ENCODE results near the gene TTC21A. TPM values are rescaled to one million over a fixed set of nuclear protein-coding genes. Genes with fewer than 3 reads are reported as not detected.

The TTC21A gene
- total RNA-seq, 1 experiment from 2014 or later: 1.7 TPM

DNA sequence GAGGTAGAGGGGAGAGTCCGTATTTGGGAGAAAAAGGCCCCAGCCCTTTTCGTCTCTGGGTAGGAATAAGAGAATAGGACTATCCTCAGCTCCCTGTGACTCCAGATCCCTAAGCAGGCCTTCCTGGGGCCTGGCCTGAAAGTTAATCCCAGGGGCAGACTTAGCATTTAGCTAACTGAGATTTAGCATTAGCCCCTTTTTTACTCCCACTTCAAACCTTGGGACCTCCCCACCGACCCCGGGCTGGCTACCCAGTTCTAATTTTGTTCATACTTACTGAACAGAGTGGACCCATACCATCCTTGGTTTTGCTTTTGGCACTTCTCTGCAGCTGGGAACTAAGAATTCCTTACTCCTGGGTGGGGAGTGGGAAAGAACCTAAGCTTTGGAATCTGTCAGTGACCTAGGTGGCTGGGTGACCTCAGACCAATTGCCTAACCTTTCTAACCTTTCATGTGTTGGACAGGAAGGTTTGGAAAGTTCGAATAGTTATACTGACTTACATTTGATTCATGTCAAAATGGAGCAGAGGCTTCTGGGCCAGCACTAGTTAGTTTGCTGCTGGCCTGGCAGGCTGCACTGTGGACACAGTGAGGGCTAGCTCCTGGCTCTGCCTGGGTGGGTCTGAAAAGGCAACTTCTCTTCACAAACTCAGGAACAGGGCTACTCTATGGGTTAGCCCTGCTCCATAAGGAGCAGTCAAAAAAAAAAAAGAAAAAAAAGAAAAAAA lies 11.6 kb downstream of the TTC21A start:
- Histone ChIP-seq H3K4me2 (ENCODE audit: insufficient read depth, insufficient read length, low read length) (no peak overlapping the region), H2AFZ (ENCODE audit: low read length) (no peak overlapping the region), H3K27me3 (ENCODE audit: insufficient read depth, low read length) (no peaks in the 10 kb centered on the region), H3K4me1 (ENCODE audit: insufficient read depth, low read length) (no peaks in the 10 kb centered on the region), H3K23ac (ENCODE audit: insufficient read length, low read depth, low read length) (no peak overlapping the region), H3K18ac (ENCODE audit: insufficient read length, low read depth, low read length) (no peak overlapping the region), H3K9me3 (ENCODE audit: control insufficient read depth, low read depth, low read length) (no peaks in the 10 kb centered on the region), H2BK5ac (ENCODE audit: insufficient read length, low read length) (no peak overlapping the region), H3T11ph (ENCODE audit: low read length) (no peak overlapping the region), H2BK15ac (ENCODE audit: low read depth, low read length) (no peak overlapping the region), H2AK5ac (ENCODE audit: insufficient read length, low read length) (no peak overlapping the region), H2BK120ac (ENCODE audit: low read depth, low read length, poor library complexity, severe bottlenecking) (no peak overlapping the region), H2BK12ac (ENCODE audit: insufficient read length, low read depth, low read length) (no peak overlapping the region), H3K9ac (ENCODE audit: extremely low read depth, insufficient read length, low read length) (no peak overlapping the region), H4K20me1 (ENCODE audit: control insufficient read depth, insufficient read depth, insufficient read length) (peaks cover 2% of the 10 kb centered on the region), H3K4ac (ENCODE audit: low read depth, low read length) (no peak overlapping the region), H3K14ac (ENCODE audit: insufficient read depth, low read length) (no peak overlapping the region), H3K23me2 (ENCODE audit: insufficient read length, low read depth, low read length, poor library complexity, severe bottlenecking) (no peaks in the 10 kb centered on the region), H3K79me1 (ENCODE audit: insufficient read depth, low read depth, low read length, poor library complexity, severe bottlenecking) (no peaks in the 10 kb centered on the region), H4K8ac (replicated peaks; ENCODE audit: insufficient read length, low read depth, low read length) (no peak overlapping the region), H4K91ac (ENCODE audit: insufficient read length, low read depth, low read length) (no peak overlapping the region), H3K27ac (ENCODE audit: insufficient read length, low read depth, low read length) (no peak overlapping the region), H2BK20ac (ENCODE audit: low read depth, low read length, poor library complexity, severe bottlenecking) (no peak overlapping the region), H3K56ac (ENCODE audit: insufficient read length, low read depth, low read length) (no peak overlapping the region), H4K5ac (ENCODE audit: insufficient read length, low read depth, low read length) (no peak overlapping the region), H3K79me2 (ENCODE audit: insufficient read depth, low read length) (no peaks in the 10 kb centered on the region)
- H3K4me3 Mint-ChIP-seq: no peak overlapping the region
- no CpG with 5 or more reads among the region's 5 CpGs for WGBS (ENCODE audit: extremely low coverage, insufficient read length, low lambda C conversion rate)
- no peak for DNase-seq
- H3K27me3 Mint-ChIP-seq (ENCODE audit: low read depth): no peaks in the 10 kb centered on the region
- no peaks in the 10 kb centered on the region for H3K9me3 Mint-ChIP-seq
- H3K36me3 Mint-ChIP-seq (ENCODE audit: insufficient read depth in 1 of 3, low read depth in 3 of 3): no peaks in the 10 kb centered on the region
- TF ChIP-seq, protein P1, sequence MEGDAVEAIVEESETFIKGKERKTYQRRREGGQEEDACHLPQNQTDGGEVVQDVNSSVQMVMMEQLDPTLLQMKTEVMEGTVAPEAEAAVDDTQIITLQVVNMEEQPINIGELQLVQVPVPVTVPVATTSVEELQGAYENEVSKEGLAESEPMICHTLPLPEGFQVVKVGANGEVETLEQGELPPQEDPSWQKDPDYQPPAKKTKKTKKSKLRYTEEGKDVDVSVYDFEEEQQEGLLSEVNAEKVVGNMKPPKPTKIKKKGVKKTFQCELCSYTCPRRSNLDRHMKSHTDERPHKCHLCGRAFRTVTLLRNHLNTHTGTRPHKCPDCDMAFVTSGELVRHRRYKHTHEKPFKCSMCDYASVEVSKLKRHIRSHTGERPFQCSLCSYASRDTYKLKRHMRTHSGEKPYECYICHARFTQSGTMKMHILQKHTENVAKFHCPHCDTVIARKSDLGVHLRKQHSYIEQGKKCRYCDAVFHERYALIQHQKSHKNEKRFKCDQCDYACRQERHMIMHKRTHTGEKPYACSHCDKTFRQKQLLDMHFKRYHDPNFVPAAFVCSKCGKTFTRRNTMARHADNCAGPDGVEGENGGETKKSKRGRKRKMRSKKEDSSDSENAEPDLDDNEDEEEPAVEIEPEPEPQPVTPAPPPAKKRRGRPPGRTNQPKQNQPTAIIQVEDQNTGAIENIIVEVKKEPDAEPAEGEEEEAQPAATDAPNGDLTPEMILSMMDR (conservative IDR thresholded peaks at IDR 0.05): no peak
- H3K4me1 Mint-ChIP-seq: no peaks in the 10 kb centered on the region
- H3K27ac Mint-ChIP-seq: peak overlapping the region in 1 of 3 experiments; percentile 74; a peak in 1 of 7 replicates
